OCI-M1 (cell line): ENCODE measurements around the gene ECI2.

ENCODE experiments used
- DNase-seq: peaks from one replicate; lab custom pipeline; 2025; lab: John Stamatoyannopoulos, UW

ECI2 gene, protein sequence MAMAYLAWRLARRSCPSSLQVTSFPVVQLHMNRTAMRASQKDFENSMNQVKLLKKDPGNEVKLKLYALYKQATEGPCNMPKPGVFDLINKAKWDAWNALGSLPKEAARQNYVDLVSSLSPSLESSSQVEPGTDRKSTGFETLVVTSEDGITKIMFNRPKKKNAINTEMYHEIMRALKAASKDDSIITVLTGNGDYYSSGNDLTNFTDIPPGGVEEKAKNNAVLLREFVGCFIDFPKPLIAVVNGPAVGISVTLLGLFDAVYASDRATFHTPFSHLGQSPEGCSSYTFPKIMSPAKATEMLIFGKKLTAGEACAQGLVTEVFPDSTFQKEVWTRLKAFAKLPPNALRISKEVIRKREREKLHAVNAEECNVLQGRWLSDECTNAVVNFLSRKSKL

DNA sequence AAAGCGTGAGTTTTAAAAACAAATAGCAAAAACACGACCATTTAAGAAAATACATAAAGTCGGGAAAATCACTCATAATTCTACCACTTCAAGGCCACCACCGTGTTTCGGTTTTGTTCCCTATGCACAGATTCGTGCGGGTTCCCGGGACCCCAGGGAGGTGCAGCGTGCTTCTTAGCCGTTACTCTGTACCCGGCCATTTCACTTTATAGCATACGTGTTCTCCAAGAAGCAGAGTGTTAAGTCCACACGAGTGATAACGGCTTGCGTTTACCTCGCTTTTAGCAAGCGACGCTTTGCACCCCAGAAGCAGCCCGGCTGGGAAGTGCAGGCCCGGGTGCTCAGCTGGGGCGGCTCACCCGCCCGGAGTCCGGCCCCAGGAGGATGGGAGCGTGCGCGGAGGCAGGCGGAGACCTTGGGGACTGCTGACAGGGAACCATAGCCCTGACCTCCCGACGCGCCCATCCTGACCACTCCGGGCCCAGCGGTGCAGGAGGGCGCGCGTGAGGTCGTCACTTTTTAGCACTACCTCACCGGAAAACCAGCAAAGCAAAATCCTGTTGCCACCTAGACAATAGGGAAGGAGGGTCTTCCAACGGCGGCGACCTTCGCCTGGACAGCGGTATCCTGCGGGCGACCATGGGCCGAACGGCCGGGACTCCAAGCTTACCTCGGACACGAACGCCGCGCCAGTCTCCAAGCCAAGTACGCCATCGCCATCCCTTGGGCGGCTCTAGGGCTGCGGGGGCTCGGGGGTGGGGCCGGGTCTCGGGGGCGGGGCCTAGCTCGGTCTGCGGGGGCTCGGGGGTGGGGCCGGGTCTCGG is at the start of gene ECI2:
Gene ECI2, minus strand, starts transcription at position 735 of the 824 bp plus-strand sequence. Its CDS starts 15 bp downstream, at position 720.
- DNase-seq: peak; percentile 91

GRCh38 chr6:4180652-4181255 is 45.4 kb upstream of the ECI2 start:
- peak; percentile 35 for DNase-seq

DNA sequence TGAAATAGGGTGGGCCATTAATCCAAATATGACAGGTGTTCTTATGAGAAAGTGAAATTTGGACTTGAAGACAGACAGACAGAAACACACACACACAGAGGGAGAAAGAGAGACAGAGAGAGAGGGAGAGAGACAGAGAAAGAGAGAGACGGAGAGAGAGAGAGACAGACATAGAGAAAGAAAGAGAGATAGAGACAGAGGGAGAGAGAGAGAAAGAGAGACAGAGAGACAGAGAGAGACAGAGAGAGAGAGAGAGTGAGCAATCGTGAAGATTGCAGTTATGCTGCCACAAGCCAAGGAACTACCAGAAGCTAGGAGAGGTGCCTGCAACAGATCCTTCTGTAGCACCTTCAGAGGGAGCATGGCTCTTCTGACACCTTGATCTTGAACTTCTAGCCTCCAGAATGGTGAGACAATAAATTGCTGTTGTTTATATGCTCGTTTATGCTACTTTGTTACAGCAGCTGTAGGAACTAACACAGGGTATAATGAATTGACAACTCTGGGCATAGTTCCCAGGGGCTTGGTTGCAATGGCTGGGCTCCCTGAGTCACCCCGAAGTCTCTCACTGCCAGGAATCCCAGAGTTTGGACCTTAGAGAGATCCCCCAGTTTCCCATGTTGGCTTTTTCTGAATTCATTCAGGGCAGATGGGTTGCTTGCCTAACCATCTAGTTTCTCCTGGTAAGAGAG is 44.7 kb upstream of the ECI2 start:
- DNase-seq: no peak

- no peak for DNase-seq
Measured at GRCh38 chr6:4178737-4179333, 43.5 kb upstream of the ECI2 start.

GRCh38 chr6:4176907-4177306 is 41.5 kb upstream of the ECI2 start:
- peak; percentile 89 for DNase-seq

GRCh38 chr6:4174042-4174441 is 38.7 kb upstream of the ECI2 start:
- DNase-seq: no peak

DNA sequence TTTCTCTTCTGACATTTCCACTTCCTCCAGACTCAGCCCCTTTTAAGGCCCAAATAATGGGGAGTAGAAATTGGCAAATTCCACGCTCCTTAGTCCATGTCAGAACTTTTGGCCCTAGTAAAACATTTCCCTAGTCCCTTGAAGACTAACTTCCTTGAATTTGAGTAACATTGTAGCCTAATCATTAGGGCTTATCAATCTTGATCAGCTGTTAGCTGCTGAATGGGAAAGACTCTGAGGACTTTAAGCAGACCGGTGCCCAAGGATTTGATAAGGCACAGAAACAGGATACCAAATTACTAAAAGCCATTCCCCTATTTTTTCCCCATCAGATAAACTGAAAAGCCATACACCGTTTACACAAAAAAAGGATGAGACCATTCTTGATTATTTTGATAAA is 37.0 kb upstream of the ECI2 start:
- peak; percentile 23 for DNase-seq

GRCh38 chr6:4170297-4170696 is 34.9 kb upstream of the ECI2 start:
- DNase-seq: no peak

- no peak for DNase-seq
Measured at GRCh38 chr6:4169028-4169789, 33.8 kb upstream of the ECI2 start.

DNA sequence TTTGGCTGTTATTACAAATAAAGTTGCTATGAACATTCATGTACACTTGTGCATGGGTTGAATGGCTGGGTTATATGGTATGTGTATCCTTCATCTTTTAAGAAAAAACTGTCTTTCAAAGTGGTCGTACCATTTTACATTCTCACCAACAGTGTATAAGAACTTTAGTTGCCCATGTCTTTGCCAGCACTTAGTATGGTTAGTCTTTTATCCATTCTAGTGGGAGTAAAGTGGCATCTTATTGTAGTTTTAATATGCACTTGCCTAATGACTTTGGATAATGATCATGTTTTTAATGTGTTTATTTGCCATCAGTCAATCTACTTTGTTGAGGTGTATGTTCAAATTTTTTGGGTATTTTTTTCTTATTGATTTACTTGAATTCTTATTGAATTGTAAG is 32.5 kb upstream of the ECI2 start:
- DNase-seq: no peak

DNA sequence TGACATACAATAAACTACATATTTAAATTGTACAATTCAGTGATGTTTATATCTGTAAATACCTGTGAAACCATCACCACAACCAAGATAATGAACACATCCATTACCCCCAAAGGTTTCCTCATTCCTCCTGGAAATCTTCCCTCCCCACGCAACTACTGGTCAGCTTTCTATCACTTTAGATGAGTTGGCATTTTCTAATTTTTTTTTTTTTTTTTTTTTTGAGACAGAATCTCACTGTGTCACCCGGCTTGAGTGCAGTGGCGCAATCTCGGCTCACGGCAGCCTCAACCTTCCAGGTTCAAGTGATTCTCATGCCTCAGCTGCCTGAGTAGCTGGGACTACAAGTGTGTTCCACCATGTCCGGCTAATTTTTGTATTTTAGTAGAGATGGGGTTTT is 31.7 kb upstream of the ECI2 start:
- no peak for DNase-seq

GRCh38 chr6:4164456-4164855 is 29.1 kb upstream of the ECI2 start:
- no peak for DNase-seq

- DNase-seq: peak; percentile 49
Measured at GRCh38 chr6:4164117-4164442, 28.7 kb upstream of the ECI2 start.

DNA sequence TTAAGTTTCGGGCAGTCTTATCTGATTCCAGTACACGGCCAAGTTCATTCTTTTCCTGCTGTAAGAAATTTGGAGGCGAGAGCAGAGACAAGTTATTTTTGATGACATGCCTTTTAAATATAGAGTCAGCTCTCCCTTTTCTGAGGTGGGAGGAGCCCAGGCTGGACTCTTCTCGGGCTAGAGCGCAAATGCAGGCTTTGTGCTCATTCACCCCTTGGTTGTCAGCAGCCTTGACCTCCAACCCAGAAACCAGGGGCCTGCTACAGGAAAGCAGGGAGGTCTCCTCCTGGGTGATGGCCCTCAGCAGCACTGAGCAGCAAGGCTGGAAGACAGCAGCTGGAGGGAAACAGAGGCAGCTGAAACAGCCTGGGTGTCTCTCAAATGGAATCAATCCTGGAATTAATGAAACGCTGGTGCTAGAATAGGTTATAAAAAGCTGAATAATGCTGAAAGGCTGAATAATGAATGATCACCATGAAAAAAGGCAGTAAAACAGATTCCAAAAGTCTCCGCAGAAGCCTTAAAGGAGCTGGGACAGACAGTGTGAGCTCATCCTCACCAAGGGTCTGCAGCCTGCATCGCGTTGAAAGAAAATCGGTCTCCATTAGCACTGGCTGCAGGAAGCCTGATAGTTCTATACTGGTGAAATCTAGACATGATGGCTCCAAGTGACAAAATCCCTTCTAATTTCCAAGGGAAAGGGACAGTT is 28.2 kb upstream of the ECI2 start:
- DNase-seq: no peak

DNA sequence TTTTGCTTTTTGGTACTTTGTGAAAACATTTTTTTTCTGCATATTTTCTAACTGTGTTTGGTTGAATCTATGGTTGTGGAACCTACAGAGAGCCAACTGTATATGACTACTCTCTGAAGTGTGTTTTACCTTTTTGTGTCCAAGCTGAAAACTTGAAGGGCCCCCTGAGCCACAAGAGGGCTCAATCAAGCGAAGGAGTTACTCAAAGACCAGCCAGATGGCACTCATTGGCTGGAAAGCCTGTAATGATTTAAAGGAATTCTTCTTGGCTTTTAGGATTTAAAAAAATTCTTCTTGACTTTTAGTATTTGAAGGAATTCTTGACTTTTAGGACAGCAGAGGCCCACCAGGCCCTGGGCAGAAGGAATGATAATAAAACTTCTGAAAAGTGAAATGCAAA is 27.0 kb upstream of the ECI2 start:
- DNase-seq: peak; percentile 13

- DNase-seq: no peak
Measured at GRCh38 chr6:4159491-4159890, 24.1 kb upstream of the ECI2 start.

DNA sequence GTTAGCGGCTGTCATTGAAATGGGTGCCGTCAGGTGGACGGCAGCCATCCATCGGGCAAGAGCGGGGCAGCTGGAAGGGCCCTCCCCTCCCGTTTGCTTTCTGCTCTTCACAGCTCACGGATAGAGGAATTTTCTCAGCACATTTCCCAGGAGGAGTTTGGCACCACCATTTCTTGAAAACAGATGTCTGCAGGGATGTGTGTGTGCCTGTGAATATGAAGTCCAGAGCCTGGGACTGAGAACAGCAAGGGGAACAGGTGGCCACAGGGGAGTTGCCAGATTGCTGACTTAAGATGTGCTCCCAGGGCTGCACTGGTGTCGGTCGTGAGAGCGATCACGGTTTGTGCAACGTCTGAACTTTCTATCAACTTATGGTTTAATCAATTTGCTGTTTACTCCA is 22.1 kb upstream of the ECI2 start:
- DNase-seq: no peak

- DNase-seq: peak; percentile 93
Measured at GRCh38 chr6:4155848-4156466, 20.6 kb upstream of the ECI2 start.

GRCh38 chr6:4153514-4153985 is 18.2 kb upstream of the ECI2 start:
- DNase-seq: no peak

DNA sequence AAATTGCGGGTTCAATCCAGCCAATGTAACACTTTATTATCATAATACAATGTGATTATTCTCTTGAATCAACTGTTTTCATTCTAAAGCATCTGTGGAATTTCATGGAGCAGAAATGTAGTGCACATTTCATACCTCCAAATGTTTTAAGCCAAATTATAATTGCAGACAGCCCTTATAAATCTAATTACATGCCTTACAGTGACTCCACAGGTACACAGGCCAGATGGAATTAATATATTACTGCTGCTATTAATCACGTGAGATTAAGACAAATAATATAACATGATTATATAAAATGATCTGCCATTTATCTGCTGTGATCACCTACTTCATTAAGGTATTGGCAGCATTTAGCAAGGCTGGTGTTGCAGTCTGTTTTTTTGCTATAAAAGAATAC is 9.7 kb upstream of the ECI2 start:
- DNase-seq: no peak
